Activated T-helper 1 cell treated with anti-CD3 and anti-CD28 coated beads, Interleukin-12 subunit alpha, Interleukin-12 subunit beta, Interleukin-2, Interleukin-4 antibody, amounts not matched to agents 30 ng/mL and 10 ng/mL and 1 ng/mL, durations not matched to agents 14 hours and 24 hours and 36 hours (primary cell): ENCODE results near the gene STOML1. TPM values are rescaled to one million over a fixed set of nuclear protein-coding genes. Genes with fewer than 3 reads are reported as not detected.
A peak's percentile ranks its signal among the peaks of the same experiment; 100 is the strongest.

Source experiments
- DNase-seq: peaks from one replicate; pipeline ENCODE4 v3.0.0; 2021; ENCODE audit warnings: low spot score
- H3K27ac Mint-ChIP-seq: one replicate; pipeline ENCODE4 v1.8.0; 2021; ENCODE audit warnings: mild to moderate bottlenecking, mixed read lengths
- H3K27me3 Mint-ChIP-seq: one replicate; pipeline ENCODE4 v1.8.0; 2022; ENCODE audit warnings: mild to moderate bottlenecking, moderate library complexity, mixed read lengths; ENCODE audit not compliant: insufficient read depth
- H3K36me3 Mint-ChIP-seq: one replicate; pipeline ENCODE4 v1.8.0; 2021; ENCODE audit warnings: low read depth, mixed read lengths
- H3K4me1 Mint-ChIP-seq: one replicate; pipeline ENCODE4 v1.8.0; 2021; ENCODE audit warnings: low read depth, mixed read lengths
- H3K4me3 Mint-ChIP-seq: one replicate; pipeline ENCODE4 v1.8.0; 2021; ENCODE audit warnings: mild to moderate bottlenecking, moderate library complexity, mixed read lengths
- H3K9me3 Mint-ChIP-seq: one replicate; pipeline ENCODE4 v1.8.0; 2021; ENCODE audit warnings: mixed read lengths
- intact Hi-C: fragments of 100-400 bp; cut with micrococcal nuclease; formaldehyde crosslinking; loops from one replicate; pipeline ENCODE4 v1.15.1; 2024
- total RNA-seq: library from RNA; stranded (reverse); gene quantifications from 2 replicates; pipeline ENCODE4 v1.2.3, GENCODE V29; 2022

Gene STOML1
- total RNA-seq, 1 donor from 2014 or later, result 10.6 TPM

- intact Hi-C loops, result loop anchor here (1.0 to 2.0 kb wide), 3 partner anchors 8 to 55 kb away; no protein-coding TSS in a partner anchor
- DNase-seq, result no peak
- H3K36me3 Mint-ChIP-seq, result no peaks in the 10 kb centered on the region
- no peak overlapping the region for H3K27ac Mint-ChIP-seq
- peaks cover 5% of the 10 kb centered on the region for H3K4me1 Mint-ChIP-seq
- H3K9me3 Mint-ChIP-seq, result no peaks in the 10 kb centered on the region
- H3K27me3 Mint-ChIP-seq, result peaks cover 3% of the 10 kb centered on the region
- H3K4me3 Mint-ChIP-seq, result no peak overlapping the region
Observed at GRCh38 chr15:73951601-73952000, 40.5 kb downstream of the STOML1 start.

GRCh38 chr15:73950831-73951561 is 41.1 kb downstream of the STOML1 start:
- Mint-ChIP-seq H3K36me3 (no peaks in the 10 kb centered on the region), H3K27me3 (peaks cover 3% of the 10 kb centered on the region), H3K27ac (no peak overlapping the region), H3K4me1 (peaks cover 5% of the 10 kb centered on the region), H3K9me3 (no peaks in the 10 kb centered on the region), H3K4me3 (no peak overlapping the region)
- intact Hi-C loops, result loop anchor here (1.0 to 2.0 kb wide), 3 partner anchors 8 to 54 kb away; no protein-coding TSS in a partner anchor
- DNase-seq, result peak; percentile 56

GRCh38 chr15:73950479-73950830 is 41.6 kb downstream of the STOML1 start:
- H3K9me3 Mint-ChIP-seq, result no peaks in the 10 kb centered on the region
- no peak for DNase-seq
- no peaks in the 10 kb centered on the region for H3K36me3 Mint-ChIP-seq
- peaks cover 5% of the 10 kb centered on the region for H3K27me3 Mint-ChIP-seq
- H3K4me1 Mint-ChIP-seq, result peaks cover 5% of the 10 kb centered on the region
- intact Hi-C loops, result loop anchor here (2.0 kb wide), 1 partner anchor 54 kb away; no protein-coding TSS in a partner anchor
- H3K4me3 Mint-ChIP-seq, result no peak overlapping the region
- no peak overlapping the region for H3K27ac Mint-ChIP-seq

GRCh38 chr15:73949496-73949895 is 42.6 kb downstream of the STOML1 start:
- intact Hi-C loops, result no loop called here
- Mint-ChIP-seq H3K27me3 (peaks cover 5% of the 10 kb centered on the region), H3K4me1 (peaks cover 5% of the 10 kb centered on the region)

GRCh38 chr15:73948982-73949381 is 43.1 kb downstream of the STOML1 start:
- Mint-ChIP-seq H3K36me3 (peaks cover 2% of the 10 kb centered on the region), H3K9me3 (no peaks in the 10 kb centered on the region), H3K4me1 (peaks cover 5% of the 10 kb centered on the region), H3K27ac (no peak overlapping the region), H3K4me3 (no peak overlapping the region), H3K27me3 (peaks cover 5% of the 10 kb centered on the region)
- intact Hi-C loops, result no loop called here
- no peak for DNase-seq

More at GRCh38 chr15:73949496-73949895, 42.6 kb downstream of the STOML1 start:
- DNase-seq, result no peak
- Mint-ChIP-seq H3K4me3 (no peak overlapping the region), H3K27ac (no peak overlapping the region), H3K9me3 (no peaks in the 10 kb centered on the region), H3K36me3 (peaks cover 2% of the 10 kb centered on the region)

- Mint-ChIP-seq H3K4me1 (peaks cover 5% of the 10 kb centered on the region), H3K9me3 (no peaks in the 10 kb centered on the region), H3K27me3 (peaks cover 5% of the 10 kb centered on the region), H3K4me3 (no peak overlapping the region), H3K36me3 (peaks cover 2% of the 10 kb centered on the region), H3K27ac (no peak overlapping the region)
- intact Hi-C loops, result no loop called here
- no peak for DNase-seq
Observed at GRCh38 chr15:73948396-73948795, 43.7 kb downstream of the STOML1 start.

GRCh38 chr15:73947651-73948050 is 44.4 kb downstream of the STOML1 start:
- H3K9me3 Mint-ChIP-seq, result no peaks in the 10 kb centered on the region
- peaks cover 6% of the 10 kb centered on the region for H3K27me3 Mint-ChIP-seq
- H3K4me1 Mint-ChIP-seq, result peaks cover 6% of the 10 kb centered on the region
- intact Hi-C loops, result no loop called here
- H3K27ac Mint-ChIP-seq, result no peak overlapping the region
- no peak for DNase-seq
- H3K4me3 Mint-ChIP-seq, result no peak overlapping the region
- H3K36me3 Mint-ChIP-seq, result peaks cover 2% of the 10 kb centered on the region

GRCh38 chr15:73946795-73947370 is 45.2 kb downstream of the STOML1 start:
- no peaks in the 10 kb centered on the region for H3K9me3 Mint-ChIP-seq
- no peak overlapping the region for H3K27ac Mint-ChIP-seq
- no peak for DNase-seq
- H3K36me3 Mint-ChIP-seq, result peaks cover 2% of the 10 kb centered on the region
- intact Hi-C loops, result no loop called here
- H3K4me3 Mint-ChIP-seq, result no peak overlapping the region
- peaks cover 14% of the 10 kb centered on the region for H3K4me1 Mint-ChIP-seq
- H3K27me3 Mint-ChIP-seq, result peaks cover 8% of the 10 kb centered on the region

- Mint-ChIP-seq H3K27me3 (peaks cover 8% of the 10 kb centered on the region), H3K9me3 (no peaks in the 10 kb centered on the region), H3K27ac (no peak overlapping the region), H3K4me3 (no peak overlapping the region), H3K4me1 (peaks cover 13% of the 10 kb centered on the region), H3K36me3 (peaks cover 2% of the 10 kb centered on the region)
- DNase-seq, result no peak
- intact Hi-C loops, result no loop called here
Observed at GRCh38 chr15:73946046-73946721, 45.9 kb downstream of the STOML1 start.

- peaks cover 8% of the 10 kb centered on the region for H3K27me3 Mint-ChIP-seq
- intact Hi-C loops, result no loop called here
- peaks cover 11% of the 10 kb centered on the region for H3K4me1 Mint-ChIP-seq
- no peak overlapping the region for H3K27ac Mint-ChIP-seq
- no peaks in the 10 kb centered on the region for H3K9me3 Mint-ChIP-seq
- no peak for DNase-seq
- no peak overlapping the region for H3K4me3 Mint-ChIP-seq
- peaks cover 2% of the 10 kb centered on the region for H3K36me3 Mint-ChIP-seq
Observed at GRCh38 chr15:73945130-73945508, 47.0 kb downstream of the STOML1 start.

GRCh38 chr15:73944161-73945129 is 47.6 kb downstream of the STOML1 start:
- Mint-ChIP-seq H3K27me3 (peaks cover 8% of the 10 kb centered on the region), H3K4me1 (peaks cover 11% of the 10 kb centered on the region), H3K36me3 (peaks cover 2% of the 10 kb centered on the region), H3K9me3 (no peaks in the 10 kb centered on the region), H3K27ac (no peak overlapping the region), H3K4me3 (no peak overlapping the region)
- intact Hi-C loops, result no loop called here
- DNase-seq, result no peak

- Mint-ChIP-seq H3K27ac (no peak overlapping the region), H3K4me1 (peaks cover 11% of the 10 kb centered on the region), H3K4me3 (no peak overlapping the region), H3K9me3 (no peaks in the 10 kb centered on the region), H3K27me3 (peaks cover 6% of the 10 kb centered on the region), H3K36me3 (peaks cover 2% of the 10 kb centered on the region)
- no peak for DNase-seq
- intact Hi-C loops, result no loop called here
Observed at GRCh38 chr15:73942751-73943270, 49.3 kb downstream of the STOML1 start.
